Type B pancreatic cell (in vitro differentiated cells): ENCODE data around the gene BABAM2. TPM values are rescaled to one million over a fixed set of nuclear protein-coding genes. Genes with fewer than 3 reads are reported as not detected.

ENCODE experiments used
- DNase-seq: peaks from one replicate; pipeline ENCODE4 v3.0.0; 2021; ENCODE audit warnings: mixed read lengths; ENCODE audit not compliant: unreplicated experiment; ENCODE audit errors: extremely low spot score
- H3K27ac Mint-ChIP-seq: 2 replicates; pipeline ENCODE4 v1.8.0; 2021; ENCODE audit warnings: mild to moderate bottlenecking, mixed read lengths
- H3K27me3 Mint-ChIP-seq: 2 replicates; pipeline ENCODE4 v1.8.0; 2021; ENCODE audit warnings: mixed read lengths
- H3K36me3 Mint-ChIP-seq: 2 replicates; pipeline ENCODE4 v1.8.0; 2021; ENCODE audit warnings: mixed read lengths
- H3K4me1 Mint-ChIP-seq: one replicate; pipeline ENCODE4 v1.8.0; 2021; ENCODE audit warnings: mixed read lengths; ENCODE audit not compliant: unreplicated experiment
- H3K4me3 Mint-ChIP-seq: 2 replicates; pipeline ENCODE4 v1.8.0; 2021; ENCODE audit warnings: mild to moderate bottlenecking, mixed read lengths
- H3K9me3 Mint-ChIP-seq: 2 replicates; pipeline ENCODE4 v1.8.0; 2021; ENCODE audit warnings: mixed read lengths
- total RNA-seq: library from RNA; stranded (reverse); gene quantifications from 2 replicates; pipeline ENCODE4 v1.2.1, GENCODE V29; 2021; ENCODE audit warnings: low replicate concordance
- TF ChIP-seq, protein P1 (sequence below): fragments of 200-600 bp; sonication (generic); conservative IDR thresholded peaks from 2 replicates; pipeline ENCODE4 v1.5.0; 2021; ENCODE audit warnings: antibody characterized with exemption, mild to moderate bottlenecking

BABAM2 gene
- total RNA-seq, 1 donor from 2014 or later, result 30.4 TPM

DNA sequence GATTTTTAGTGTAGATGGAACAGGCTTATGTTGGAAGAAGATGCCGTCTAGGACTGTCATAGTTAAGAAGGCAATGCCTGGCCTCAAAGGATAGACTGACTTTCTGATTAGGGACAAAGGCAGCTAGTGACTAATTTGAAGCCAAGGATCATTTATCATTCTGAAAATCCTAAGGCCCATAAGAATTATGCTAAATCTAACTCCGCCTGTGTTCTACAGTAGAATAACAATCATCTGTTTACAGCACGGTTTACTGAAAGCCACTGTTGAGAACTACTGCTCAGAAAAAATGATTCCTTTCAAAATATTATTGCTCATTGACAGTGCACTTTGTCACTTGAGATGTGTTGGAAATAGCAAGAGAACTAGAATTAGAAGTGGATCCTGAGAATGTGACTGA is 44.5 kb downstream of the BABAM2 start:
- Mint-ChIP-seq H3K27me3 (no peaks in the 10 kb centered on the region), H3K27ac (no peak overlapping the region), H3K4me1 (no peaks in the 10 kb centered on the region), H3K4me3 (no peak overlapping the region), H3K9me3 (no peaks in the 10 kb centered on the region), H3K36me3 (peaks cover 13% of the 10 kb centered on the region)
- TF ChIP-seq, protein P1, sequence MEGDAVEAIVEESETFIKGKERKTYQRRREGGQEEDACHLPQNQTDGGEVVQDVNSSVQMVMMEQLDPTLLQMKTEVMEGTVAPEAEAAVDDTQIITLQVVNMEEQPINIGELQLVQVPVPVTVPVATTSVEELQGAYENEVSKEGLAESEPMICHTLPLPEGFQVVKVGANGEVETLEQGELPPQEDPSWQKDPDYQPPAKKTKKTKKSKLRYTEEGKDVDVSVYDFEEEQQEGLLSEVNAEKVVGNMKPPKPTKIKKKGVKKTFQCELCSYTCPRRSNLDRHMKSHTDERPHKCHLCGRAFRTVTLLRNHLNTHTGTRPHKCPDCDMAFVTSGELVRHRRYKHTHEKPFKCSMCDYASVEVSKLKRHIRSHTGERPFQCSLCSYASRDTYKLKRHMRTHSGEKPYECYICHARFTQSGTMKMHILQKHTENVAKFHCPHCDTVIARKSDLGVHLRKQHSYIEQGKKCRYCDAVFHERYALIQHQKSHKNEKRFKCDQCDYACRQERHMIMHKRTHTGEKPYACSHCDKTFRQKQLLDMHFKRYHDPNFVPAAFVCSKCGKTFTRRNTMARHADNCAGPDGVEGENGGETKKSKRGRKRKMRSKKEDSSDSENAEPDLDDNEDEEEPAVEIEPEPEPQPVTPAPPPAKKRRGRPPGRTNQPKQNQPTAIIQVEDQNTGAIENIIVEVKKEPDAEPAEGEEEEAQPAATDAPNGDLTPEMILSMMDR, result no peak
- no peak for DNase-seq

DNA sequence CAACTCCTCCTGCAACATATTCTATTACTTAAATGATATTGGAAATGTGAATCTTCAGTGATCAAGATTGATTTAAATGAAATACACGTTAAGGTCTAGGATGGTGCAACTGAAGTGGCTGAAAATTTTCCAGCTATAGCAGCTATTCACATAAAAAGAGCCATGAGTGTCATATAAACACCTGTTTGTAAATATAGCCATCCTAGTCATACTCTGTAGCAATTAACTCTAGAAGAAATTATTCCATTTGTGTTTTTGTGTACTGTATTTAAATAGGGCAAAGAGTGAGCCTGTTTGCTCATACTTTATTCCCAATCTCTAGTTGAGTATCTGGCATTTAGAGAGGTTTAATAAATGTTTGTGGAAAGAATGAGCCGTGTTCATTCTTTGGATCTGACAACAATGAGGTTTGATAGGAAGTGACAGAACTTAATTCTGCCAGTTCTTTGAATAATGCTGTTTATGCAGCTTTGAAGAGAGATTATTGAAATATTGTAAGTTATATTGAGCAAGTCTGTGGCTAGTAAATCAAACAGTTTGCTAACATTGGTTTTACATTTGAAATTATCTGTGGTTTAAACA is 49.7 kb downstream of the BABAM2 start:
- Mint-ChIP-seq H3K27me3 (no peaks in the 10 kb centered on the region), H3K4me3 (no peak overlapping the region), H3K4me1 (no peaks in the 10 kb centered on the region), H3K27ac (no peak overlapping the region), H3K9me3 (no peaks in the 10 kb centered on the region), H3K36me3 (peaks cover 5% of the 10 kb centered on the region)
- TF ChIP-seq, protein P1, result no peak
- no peak for DNase-seq

DNA sequence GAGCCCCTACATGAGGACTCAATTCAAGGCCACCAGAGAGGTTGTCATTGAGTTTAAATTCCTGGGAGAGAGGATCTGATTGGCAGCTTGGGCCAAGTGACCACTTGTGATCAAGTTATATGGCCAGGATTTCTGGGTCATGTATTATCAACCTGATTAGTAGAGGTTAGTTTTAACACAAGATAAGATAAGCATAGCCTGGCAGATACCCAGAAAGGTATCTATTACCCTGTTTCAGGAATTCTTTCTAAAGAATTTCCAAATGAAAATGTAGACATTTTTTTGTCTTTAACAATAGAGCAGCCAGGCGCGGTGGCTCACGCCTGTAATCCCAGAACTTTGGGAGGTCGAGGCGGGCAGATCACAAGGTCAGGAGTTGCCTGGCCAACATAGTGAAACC is 50.5 kb downstream of the BABAM2 start:
- H3K9me3 Mint-ChIP-seq, result no peaks in the 10 kb centered on the region
- no peak for DNase-seq
- H3K4me1 Mint-ChIP-seq, result no peaks in the 10 kb centered on the region
- TF ChIP-seq, protein P1, result no peak
- H3K27me3 Mint-ChIP-seq, result no peaks in the 10 kb centered on the region
- H3K4me3 Mint-ChIP-seq, result no peak overlapping the region
- H3K36me3 Mint-ChIP-seq, result peaks cover 5% of the 10 kb centered on the region
- H3K27ac Mint-ChIP-seq, result no peak overlapping the region

DNA sequence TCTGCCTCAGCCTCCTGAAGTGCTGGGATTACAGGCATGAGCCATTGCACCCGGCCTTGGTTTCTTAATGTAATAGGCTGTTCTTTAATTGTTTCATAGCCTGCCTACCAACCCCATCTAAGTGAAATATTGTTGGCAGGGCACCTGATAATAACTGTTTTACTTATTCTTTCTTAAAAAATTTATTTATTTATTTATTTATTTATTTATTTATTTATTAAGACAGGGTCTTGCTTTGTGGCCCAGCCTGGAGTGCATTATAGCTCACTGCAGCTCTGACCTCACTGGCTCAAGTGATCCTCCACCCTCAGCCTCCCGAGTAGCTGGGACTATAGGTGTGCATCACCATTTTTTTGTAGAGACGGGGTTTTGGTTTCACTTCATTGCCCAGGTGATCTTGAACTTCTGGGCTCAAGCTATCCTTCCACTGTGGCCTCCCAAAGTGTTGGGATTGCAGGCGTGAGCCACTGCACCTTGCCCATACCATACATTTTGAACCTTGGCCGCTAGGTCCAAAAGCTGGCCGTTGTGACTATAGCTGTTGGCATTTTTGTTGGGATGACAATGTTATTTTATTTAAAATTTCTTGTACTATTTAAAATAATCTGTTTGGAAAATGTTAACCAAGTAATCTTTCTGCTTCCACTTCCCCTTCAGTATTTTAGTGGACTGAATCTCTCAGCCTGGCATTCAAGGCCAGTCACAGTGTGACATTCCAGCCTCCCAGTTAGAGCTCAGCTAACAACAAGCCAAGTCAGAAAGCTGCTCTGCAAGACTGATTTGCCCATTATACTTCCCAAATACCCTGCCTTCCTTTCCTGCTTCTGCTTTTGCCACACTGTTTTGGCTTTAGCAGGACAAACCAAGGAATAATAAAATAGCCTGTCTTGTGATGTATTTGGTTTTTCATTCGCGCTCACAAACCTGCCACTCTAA is 52.4 kb downstream of the BABAM2 start:
- TF ChIP-seq, protein P1, result no peak
- no peaks in the 10 kb centered on the region for H3K9me3 Mint-ChIP-seq
- H3K4me1 Mint-ChIP-seq, result no peaks in the 10 kb centered on the region
- no peak overlapping the region for H3K4me3 Mint-ChIP-seq
- no peaks in the 10 kb centered on the region for H3K27me3 Mint-ChIP-seq
- H3K27ac Mint-ChIP-seq, result no peak overlapping the region
- peaks cover 3% of the 10 kb centered on the region for H3K36me3 Mint-ChIP-seq
- no peak for DNase-seq

DNA sequence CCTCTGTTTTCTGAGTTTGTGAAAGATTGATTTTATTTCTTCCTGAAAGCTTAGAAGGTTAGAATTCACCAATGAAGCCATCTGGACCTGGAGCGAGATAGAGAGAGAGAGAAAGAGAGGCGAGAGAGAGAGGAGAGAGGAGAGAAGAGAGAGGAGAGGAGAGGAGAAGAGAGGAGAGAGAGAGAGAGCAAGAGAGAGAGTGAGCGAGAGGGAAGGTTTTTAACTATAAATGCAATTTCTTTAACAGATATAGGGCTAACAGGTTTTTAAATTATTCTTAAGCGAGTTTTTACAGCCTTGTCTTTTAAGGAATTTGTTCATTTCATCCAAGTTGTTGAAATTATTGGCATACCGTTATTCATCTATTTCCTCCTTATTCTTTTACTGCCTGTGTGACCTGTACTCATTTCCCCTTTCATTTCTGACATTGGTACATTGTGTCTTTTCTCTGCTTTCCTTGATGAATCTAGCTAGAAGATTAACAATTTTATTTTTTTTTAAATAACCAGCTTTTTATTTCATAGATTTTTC is 56.1 kb downstream of the BABAM2 start:
- TF ChIP-seq, protein P1, result no peak
- H3K4me3 Mint-ChIP-seq, result no peak overlapping the region
- no peaks in the 10 kb centered on the region for H3K9me3 Mint-ChIP-seq
- H3K36me3 Mint-ChIP-seq, result no peaks in the 10 kb centered on the region
- no peaks in the 10 kb centered on the region for H3K27me3 Mint-ChIP-seq
- no peaks in the 10 kb centered on the region for H3K4me1 Mint-ChIP-seq
- no peak for DNase-seq
- no peak overlapping the region for H3K27ac Mint-ChIP-seq
